Measurements from ENCODE around the gene NTF3. TPM values are rescaled to one million over a fixed set of nuclear protein-coding genes. Genes with fewer than 3 reads are reported as not detected.

Gene NTF3
- total and polyA plus RNA-seq, 2 of the 8 experiments (the other 6 are each of a cell fraction or from before 2014, with no cell fraction given), result 1.4 to 2.3 TPM

DNA sequence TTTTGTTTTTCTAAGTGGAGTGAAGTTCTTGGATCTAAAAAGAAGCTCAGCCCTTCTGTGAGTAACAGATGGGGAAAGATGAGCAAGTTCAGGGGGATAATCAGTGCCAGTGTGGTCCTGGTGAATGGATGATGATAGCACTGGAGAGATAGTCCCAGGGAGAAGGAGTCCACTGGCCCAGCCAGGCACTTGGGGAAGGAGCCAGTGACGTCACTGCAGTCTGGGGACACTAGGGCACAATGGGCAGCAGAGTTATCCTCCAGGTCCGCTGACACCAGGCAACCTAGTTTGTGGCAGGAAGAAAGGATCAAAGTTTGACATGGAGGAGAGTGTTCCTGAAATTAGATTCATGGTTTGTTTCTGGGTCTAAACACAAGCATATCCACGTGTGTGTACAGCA lies 101.5 kb downstream of the NTF3 start (continued):
- TF ChIP-seq TCF12 (IDR thresholded peaks at IDR 0.05; ENCODE audit: low read depth, low read length) (no peak), POLR2AphosphoS5 (IDR thresholded peaks at IDR 0.05; ENCODE audit: low read depth, low read length) (no peak), NRF1 (IDR thresholded peaks at IDR 0.05; ENCODE audit: low read depth, low read length) (no peak), RNF2 (IDR thresholded peaks at IDR 0.05; ENCODE audit: borderline replicate concordance, low read depth, low read length, missing control alignments, poor library complexity, severe bottlenecking) (no peak), JUND (IDR thresholded peaks at IDR 0.05; ENCODE audit: low read length) (no peak), TAF7 (optimal IDR thresholded peaks at IDR 0.05; ENCODE audit: borderline replicate concordance, low read depth, low read length) (no peak)
- TF ChIP-seq, protein P1, sequence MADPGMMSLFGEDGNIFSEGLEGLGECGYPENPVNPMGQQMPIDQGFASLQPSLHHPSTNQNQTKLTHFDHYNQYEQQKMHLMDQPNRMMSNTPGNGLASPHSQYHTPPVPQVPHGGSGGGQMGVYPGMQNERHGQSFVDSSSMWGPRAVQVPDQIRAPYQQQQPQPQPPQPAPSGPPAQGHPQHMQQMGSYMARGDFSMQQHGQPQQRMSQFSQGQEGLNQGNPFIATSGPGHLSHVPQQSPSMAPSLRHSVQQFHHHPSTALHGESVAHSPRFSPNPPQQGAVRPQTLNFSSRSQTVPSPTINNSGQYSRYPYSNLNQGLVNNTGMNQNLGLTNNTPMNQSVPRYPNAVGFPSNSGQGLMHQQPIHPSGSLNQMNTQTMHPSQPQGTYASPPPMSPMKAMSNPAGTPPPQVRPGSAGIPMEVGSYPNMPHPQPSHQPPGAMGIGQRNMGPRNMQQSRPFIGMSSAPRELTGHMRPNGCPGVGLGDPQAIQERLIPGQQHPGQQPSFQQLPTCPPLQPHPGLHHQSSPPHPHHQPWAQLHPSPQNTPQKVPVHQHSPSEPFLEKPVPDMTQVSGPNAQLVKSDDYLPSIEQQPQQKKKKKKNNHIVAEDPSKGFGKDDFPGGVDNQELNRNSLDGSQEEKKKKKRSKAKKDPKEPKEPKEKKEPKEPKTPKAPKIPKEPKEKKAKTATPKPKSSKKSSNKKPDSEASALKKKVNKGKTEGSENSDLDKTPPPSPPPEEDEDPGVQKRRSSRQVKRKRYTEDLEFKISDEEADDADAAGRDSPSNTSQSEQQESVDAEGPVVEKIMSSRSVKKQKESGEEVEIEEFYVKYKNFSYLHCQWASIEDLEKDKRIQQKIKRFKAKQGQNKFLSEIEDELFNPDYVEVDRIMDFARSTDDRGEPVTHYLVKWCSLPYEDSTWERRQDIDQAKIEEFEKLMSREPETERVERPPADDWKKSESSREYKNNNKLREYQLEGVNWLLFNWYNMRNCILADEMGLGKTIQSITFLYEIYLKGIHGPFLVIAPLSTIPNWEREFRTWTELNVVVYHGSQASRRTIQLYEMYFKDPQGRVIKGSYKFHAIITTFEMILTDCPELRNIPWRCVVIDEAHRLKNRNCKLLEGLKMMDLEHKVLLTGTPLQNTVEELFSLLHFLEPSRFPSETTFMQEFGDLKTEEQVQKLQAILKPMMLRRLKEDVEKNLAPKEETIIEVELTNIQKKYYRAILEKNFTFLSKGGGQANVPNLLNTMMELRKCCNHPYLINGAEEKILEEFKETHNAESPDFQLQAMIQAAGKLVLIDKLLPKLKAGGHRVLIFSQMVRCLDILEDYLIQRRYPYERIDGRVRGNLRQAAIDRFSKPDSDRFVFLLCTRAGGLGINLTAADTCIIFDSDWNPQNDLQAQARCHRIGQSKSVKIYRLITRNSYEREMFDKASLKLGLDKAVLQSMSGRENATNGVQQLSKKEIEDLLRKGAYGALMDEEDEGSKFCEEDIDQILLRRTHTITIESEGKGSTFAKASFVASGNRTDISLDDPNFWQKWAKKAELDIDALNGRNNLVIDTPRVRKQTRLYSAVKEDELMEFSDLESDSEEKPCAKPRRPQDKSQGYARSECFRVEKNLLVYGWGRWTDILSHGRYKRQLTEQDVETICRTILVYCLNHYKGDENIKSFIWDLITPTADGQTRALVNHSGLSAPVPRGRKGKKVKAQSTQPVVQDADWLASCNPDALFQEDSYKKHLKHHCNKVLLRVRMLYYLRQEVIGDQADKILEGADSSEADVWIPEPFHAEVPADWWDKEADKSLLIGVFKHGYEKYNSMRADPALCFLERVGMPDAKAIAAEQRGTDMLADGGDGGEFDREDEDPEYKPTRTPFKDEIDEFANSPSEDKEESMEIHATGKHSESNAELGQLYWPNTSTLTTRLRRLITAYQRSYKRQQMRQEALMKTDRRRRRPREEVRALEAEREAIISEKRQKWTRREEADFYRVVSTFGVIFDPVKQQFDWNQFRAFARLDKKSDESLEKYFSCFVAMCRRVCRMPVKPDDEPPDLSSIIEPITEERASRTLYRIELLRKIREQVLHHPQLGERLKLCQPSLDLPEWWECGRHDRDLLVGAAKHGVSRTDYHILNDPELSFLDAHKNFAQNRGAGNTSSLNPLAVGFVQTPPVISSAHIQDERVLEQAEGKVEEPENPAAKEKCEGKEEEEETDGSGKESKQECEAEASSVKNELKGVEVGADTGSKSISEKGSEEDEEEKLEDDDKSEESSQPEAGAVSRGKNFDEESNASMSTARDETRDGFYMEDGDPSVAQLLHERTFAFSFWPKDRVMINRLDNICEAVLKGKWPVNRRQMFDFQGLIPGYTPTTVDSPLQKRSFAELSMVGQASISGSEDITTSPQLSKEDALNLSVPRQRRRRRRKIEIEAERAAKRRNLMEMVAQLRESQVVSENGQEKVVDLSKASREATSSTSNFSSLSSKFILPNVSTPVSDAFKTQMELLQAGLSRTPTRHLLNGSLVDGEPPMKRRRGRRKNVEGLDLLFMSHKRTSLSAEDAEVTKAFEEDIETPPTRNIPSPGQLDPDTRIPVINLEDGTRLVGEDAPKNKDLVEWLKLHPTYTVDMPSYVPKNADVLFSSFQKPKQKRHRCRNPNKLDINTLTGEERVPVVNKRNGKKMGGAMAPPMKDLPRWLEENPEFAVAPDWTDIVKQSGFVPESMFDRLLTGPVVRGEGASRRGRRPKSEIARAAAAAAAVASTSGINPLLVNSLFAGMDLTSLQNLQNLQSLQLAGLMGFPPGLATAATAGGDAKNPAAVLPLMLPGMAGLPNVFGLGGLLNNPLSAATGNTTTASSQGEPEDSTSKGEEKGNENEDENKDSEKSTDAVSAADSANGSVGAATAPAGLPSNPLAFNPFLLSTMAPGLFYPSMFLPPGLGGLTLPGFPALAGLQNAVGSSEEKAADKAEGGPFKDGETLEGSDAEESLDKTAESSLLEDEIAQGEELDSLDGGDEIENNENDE (IDR thresholded peaks at IDR 0.05; ENCODE audit: insufficient replicate concordance, low read length), result no peak
